ENCODE results near the gene ADPRM.
"Not testable (repeated sequence)": the region's sequence is repeated elsewhere in the genome, so short reads cannot be mapped to it uniquely, and the experiment has no call there.

Gene ADPRM, protein sequence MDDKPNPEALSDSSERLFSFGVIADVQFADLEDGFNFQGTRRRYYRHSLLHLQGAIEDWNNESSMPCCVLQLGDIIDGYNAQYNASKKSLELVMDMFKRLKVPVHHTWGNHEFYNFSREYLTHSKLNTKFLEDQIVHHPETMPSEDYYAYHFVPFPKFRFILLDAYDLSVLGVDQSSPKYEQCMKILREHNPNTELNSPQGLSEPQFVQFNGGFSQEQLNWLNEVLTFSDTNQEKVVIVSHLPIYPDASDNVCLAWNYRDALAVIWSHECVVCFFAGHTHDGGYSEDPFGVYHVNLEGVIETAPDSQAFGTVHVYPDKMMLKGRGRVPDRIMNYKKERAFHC

DNA sequence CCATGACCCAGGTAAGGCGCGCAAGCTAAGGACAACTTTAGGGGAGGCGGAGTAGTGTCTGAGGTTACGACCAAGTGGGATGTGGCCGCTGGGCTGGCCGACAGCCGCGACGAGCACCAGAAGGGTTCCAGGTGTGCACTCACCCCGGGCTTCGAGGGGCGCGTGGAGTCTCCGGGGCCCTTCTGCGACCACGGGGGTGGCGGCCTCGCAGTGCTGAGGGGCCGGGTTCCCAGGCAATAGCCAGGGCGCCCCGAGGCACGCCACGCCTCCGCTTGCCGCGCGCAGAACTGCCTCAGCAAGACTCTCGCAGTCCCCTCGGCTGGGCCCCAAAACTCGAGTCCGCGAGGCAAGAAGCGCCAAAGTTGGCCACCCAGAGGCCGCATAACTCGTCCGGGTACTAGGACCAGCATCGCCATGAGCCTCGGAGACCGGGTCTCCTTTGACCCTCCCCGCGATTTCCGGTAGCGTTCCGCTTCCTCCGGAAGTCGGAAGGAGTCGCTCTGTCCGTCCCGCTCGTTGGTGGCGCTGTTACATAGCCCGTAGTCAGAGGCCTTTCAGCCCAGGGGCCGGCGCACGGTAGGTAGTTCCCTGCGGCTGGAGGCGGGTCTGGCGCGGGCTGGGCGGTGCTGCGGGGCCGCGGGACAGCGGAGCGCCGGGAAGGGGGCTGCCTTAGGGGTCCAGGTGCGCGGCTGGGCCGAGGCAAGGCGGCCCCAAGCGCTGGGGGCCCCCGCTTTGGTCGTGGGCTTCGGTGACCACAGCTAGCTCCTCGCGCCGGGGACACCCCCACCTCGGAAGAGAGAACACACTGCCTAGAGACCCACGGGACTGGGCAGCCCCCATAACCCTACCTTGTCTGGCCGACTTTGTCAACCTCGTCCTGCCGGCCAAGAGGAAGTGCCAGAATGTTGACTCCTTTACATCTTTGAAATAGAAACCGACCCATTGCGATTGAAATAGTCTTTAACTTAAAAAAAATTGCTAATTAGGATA is at the start of gene ADPRM, which contains the start of gene SCO1:
ADPRM (plus strand) TSS at position 503 of the 990 bp plus-strand sequence. CDS start 7,333 bp downstream, outside the sequence.
SCO1 (minus strand) TSS at position 442 of the 990 bp plus-strand sequence; CDS start at position 416, 26 bp downstream.
- DNase-seq, result peak; percentile 93

DNA sequence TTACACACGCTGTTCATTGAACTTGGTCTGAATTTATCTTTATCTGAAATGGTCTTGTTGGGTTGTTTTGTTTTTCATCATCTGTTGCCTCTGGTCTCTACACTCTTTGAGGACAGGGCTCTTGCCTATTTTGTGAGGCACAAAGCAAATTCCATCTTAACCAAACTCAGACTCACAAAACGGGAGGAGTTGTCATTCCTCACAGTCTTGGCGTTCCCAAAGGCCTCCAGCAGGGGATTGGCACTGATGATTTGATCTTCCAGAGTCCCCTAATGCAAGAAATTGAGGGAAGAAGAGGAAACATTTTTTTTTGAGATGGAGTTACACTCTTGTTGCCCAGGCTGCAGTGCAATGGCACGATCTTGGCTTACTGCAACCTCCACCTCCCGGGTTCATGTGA is 49.0 kb upstream of the ADPRM start:
- DNase-seq, result no peak

DNA sequence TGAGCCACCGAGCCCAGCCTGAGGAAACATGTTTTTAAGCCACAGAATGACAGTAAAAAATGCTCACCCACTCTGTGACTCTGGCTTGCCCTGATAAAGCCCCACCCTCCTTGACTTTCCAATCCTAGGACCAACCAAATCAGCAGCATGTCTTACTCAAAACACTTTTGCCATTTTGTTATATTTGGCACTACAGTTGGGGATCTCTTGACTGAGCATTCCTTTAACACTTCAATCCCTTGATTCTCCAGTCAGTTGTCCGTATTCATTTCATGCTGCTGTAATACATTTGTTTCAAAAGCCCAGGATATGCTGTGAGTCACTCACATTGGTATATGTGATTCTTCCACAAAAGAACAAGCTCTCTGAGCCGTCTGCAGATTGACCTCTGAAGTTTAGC is 48.4 kb upstream of the ADPRM start:
- DNase-seq, result no peak

DNA sequence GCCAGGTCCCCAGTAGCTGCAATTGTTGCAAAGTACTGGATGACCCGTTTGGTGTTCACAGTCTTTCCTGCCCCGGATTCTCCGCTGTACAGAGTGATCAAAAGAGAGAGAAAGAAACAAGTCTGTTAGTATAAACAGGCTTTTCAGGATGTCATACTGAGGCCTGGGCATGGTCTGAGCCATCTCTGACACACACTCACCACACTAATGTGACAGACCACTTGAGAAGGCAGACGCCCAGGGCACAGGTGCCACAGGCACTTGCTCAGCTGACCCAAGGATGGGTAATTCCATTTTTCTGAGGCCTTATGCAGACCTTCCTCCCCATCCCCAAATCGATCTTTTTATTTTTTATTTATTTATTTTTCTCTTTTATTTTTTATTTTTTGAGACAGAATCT is 47.8 kb upstream of the ADPRM start:
- no peak for DNase-seq

DNA sequence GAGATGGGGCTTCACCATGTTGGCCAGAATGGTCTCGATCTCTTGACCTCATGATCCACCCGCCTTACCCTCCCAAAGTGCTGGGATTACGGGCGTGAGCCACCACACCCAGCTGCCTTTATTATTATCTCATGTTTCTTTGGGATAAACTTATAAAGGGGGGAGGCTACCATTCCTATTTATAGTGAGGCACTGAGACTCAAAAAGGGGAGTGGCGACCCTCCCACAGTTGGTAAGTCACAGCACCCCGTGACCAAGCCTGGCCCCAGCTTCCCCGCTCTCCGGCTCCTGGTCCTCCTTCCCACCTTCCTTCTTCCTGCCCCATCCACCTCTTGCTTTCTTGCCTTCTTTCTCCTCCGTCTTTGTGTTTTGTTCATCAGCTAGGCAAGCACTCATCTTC is 45.5 kb upstream of the ADPRM start:
- DNase-seq, result no peak

DNA sequence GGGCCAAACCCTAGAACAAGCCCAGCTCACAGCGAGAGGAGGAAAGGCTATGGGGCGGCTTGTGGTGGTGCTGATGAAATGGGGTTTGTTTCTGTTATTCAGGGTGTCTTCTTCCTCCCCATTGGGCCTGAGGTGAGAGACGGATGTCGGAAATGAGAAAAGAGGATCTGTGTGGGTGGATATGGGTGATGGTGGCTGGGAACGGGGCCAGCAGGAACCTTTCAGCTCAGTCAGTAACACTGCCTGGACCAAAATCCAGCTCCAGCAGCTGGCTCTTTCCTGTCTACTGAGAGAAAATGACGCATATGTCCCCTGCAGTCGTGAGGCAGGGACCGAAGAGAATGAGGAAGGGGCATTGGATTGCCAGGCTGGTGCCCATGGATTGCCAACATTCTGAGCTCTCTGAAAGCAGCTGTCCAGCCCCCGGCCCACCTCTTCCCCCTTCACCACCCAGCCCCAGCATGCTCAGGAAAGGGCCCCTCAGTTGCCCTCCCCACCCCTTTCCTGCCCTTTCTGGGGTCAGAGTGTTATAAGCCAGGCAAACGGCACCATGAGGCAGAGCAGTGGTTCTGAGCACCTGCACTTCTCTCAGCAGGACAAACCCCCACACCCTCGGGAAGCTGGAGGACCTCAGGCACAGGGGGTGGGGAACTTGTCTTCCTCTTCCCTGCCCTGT is 44.3 kb upstream of the ADPRM start:
- peak; percentile 34 for DNase-seq

DNA sequence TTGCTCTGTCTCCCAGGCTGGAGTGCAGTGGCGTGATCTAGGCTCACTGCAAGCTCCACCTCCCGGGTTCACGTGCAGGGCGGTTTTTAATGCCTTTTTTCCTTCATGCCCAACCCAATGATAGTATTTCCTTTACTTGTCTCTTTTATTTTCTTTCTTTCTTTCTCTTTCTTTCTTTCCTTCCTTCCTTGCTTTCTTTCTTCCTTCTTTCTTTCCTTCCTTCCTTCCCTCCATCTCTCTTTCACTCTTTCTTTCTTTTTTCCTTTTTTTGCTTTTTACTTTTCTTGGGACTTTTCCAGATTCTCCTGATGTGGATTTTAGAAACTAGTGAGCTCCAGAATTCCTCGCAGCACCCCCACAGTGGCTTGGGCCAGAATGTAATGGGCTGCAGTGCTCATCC is 43.4 kb upstream of the ADPRM start:
- DNase-seq, result no peak

DNA sequence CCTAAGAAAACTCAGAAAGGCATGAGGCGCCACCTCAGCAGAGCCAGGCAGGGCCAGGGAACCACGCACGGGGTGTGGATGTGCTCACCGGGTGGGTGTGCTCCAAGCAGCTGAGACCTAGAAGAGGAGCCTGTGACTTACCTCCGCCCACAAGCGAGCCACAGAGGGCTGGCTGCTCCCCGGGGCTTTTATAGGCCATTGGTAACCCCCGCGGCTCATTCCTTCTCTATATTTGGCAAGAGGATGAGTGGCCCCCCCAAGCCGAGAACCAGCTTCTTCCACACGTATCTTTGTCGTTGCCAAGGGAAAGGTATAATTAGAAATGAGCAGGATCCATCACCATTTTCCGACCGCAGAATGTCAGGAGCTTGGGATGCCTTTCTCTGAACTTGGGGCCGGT is 40.2 kb upstream of the ADPRM start, which contains the start of gene MYH3:
MYH3 (minus strand) TSS at position 162 of the 400 bp plus-strand sequence. CDS start 2,245 bp downstream, outside the sequence.
- DNase-seq, result no peak

DNA sequence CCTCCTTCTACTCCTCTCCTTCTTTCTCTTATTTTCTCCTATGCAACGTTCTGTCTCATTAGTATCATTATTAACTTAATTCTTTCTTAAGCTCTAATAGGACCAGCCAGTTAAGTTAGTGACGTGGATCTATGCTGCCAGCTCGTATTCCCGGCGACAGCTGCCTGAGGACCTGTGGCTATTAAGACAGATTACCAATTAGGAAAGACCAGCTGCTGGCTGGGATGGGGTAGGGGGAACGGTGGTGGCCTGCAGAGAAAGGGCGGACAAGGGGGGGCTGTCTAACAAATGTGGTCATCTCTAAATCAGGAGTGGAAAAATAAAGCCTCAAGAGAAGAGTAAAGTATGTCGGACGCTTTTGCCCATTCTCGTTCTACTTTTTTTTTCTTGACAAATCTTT is 39.5 kb upstream of the ADPRM start:
- no peak for DNase-seq

DNA sequence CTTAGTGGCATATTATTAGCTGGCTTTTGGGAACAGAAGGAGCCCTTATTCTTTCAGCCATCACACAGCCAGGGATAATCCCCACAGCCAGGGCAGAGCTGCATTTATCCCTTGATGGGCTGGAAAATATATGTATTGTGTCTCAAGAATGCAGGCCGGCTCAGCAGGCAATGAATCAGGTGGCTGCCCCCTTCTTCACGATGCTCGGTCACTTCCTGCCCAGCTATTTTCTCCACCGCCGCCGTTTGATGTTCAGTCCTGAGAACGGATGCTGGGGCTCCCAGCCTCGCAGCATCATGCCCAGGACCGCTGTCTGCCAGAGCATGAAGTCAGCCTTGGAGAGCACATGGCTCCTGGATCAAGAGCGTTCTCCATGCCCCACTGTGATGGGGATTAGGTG is 36.0 kb upstream of the ADPRM start:
- DNase-seq, result no peak

DNA sequence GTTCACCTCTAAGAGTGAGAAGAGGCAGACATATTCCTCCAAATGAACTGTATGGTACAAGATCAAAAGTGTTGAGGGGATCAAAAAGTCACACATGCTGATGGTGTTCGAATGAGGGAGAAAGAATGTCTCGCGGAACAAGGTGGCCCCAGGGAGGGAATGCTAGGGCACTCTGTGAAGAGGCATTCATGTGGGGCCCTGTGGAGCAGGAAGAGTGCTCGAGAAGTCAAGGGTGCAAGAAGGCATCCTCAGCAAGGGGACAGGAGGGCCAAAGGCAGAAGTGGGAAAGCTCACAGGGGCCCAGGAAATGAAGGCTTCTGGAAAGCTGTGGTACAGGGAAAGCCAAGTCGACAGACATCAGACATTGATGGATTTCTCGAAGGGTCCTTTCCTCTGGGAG is 34.2 kb upstream of the ADPRM start:
- no peak for DNase-seq

DNA sequence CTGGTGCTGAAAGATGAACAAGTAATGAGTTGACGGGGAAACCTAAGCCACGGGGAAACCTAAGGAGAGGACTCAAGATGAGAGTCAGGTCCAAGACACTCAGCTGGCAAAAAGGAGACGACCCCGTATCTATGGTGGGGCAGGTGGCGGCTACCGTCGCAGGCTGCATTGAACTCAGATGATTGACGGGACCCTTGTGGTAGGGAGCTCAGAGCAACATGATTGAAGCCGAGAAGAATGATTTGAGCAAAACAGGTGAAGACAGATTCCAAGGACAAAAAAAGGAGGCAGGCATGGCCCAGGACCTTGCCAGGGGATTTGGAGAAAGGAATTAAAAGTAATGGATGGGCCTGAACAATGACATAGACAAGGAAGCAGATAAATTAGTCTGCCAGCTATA is 32.8 kb upstream of the ADPRM start:
- no peak for DNase-seq

DNA sequence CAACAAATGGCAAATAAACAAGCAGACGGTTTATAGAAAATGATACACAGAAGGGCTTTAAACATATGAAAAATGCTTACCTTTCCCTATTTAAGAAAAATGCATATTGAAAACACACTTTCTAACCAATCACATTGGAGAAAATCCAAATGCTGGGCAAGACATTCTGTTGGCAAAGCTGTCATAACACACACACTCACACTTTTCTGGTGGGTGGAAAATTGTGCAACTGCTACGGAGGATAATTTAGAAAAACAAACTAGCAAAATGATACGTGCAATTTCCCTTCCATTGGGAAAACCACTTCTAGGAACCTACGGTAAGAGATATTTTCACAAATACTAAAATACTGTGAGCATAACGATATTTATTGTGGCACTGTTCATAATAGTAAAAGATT is 30.5 kb upstream of the ADPRM start:
- DNase-seq, result no peak

DNA sequence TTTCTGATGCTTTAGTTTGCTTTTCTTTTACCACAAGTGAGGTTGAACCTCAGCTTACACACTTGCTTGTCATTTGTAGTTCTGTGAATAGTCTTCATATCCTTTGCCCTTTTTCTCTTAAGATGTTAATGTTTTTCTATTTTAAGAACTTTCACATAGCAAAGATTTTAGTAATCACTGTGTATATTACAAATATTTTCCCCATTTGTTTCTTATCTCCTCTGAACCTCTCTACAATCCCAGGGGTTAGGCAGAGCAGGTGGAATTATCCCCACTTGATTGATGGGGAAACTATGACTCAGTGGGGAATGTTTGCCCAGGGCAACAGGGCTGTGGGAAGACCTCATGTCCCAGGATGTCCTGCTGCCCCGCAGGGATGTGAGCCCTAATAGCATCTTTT is 28.6 kb upstream of the ADPRM start:
- DNase-seq, result no peak

DNA sequence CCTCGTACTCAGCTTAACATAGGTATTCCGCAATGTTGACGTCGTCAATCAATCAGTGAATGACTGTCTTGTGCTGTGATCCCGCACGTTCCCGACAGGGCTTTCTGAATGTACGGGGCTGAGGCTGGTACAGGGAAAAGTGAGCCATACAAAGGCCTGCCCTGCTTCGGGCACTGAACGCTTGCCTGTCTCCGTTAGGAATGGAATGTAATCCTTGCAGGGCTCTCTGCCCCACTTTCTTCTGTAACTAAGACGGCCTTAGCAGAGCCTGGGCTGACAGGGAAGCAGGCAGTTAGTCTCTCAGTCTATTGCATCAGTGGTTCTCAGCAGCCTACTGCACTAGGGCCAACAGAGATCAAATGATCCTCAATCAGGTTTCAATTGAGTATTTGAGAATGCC is 24.1 kb upstream of the ADPRM start:
- no peak for DNase-seq

DNA sequence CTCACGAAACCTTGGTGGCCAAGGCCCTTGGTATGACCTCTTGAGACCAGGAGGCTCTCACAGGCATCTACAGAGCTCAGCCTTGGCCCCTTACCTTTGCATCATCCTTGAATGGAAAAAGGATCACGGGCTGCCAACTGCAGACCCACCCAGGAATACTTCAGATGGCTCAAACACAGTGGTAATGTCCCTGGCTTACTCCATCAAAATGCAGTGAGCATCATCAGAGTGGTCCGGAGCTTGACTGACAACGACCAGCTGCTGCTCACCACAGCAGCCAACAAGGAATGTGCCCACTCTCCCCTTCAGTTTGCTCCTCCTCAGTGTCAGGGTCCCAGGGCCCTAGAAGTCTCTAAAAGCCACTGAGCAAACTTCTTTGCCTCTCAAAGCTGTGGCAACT is 22.7 kb upstream of the ADPRM start:
- DNase-seq, result no peak

DNA sequence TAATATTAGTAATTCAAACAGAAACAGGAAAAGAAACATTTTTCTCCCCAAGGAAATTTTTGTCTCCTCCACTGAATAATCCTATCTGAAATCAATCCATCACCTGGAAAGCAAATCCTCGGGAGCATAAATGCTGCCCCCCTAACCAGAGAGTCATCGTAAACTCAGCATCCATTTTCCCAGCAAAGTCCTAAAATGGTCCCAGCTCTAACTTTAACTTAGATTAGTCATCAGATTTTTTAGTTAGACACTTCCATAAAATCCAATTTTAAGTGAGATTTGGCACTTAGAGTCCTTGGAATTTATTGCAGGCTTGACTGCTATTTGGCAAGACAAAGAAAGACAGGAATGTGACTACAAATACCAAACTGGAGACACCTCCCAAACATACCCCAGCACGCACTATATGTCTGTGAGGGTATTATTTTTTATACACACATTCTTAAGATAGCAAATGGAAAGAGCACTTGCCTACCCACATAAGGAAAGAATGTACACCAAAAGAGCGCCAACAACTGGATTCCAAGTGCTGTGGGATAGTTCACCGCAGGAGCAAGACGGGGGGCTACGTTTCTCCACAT is 15.4 kb upstream of the ADPRM start:
- DNase-seq, result no peak

DNA sequence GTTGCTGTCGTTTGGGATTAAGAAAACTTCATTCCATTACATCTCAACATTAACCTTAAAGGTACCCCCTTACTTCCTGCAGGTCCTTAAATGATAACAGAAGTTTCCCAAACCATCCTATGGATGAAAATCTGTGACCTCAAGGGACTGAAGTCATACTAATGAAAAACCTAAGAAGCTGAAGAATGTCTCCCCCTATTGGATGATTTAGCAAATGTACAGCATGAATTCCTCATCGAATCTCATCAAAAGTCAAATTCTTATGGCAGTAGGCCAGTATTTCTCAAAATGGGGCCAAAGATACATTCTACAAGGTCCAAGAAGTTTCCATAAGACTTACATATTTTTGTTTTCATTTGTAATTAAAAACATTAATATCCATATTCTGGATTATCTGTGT is 13.5 kb upstream of the ADPRM start:
- DNase-seq, result no peak

DNA sequence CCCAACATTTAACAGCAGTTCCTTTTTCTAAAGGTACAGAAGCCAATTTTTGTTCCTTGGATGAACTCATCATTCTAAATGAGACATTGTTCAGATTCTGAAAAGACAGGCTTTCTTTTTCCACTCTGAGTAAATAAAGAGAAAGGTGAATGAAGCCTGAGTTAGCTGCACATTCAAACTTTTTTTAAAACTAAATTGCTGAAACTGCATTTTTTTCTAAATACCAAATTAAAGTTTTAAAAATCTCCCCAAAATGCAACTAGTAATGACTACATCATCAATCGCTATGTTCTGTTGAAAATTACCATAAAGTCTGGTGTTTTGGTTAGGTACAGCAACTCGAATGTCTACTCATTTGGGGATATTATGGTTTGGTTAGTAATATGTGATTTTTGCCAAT is 9.9 kb upstream of the ADPRM start:
- no peak for DNase-seq

DNA sequence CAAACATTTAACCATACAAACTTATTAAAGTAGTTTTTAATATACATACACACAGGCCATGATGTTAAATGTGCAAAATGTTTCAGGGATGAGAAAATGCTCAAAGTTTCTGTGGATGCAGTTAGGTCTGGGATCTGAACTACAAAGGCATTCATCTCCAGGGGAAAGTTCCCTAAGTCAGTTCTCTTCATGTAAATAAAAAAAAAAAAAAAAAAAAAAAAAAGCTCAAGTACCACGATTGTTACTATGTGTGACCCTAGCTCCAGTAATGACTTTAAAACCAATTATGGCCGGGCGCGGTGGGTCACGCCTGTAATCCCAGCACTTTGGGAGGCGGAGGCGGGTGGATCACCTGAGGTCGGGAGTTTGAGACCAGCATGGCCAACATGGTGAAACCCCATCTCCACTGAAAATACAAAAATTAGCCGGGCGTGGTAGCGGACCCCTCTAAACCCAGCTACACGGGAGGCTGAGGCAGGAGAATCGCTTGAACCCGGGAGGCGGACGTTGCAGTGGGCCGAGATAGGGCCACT is 1.5 kb upstream of the ADPRM start:
- DNase-seq, result not testable (repeated sequence)

DNA sequence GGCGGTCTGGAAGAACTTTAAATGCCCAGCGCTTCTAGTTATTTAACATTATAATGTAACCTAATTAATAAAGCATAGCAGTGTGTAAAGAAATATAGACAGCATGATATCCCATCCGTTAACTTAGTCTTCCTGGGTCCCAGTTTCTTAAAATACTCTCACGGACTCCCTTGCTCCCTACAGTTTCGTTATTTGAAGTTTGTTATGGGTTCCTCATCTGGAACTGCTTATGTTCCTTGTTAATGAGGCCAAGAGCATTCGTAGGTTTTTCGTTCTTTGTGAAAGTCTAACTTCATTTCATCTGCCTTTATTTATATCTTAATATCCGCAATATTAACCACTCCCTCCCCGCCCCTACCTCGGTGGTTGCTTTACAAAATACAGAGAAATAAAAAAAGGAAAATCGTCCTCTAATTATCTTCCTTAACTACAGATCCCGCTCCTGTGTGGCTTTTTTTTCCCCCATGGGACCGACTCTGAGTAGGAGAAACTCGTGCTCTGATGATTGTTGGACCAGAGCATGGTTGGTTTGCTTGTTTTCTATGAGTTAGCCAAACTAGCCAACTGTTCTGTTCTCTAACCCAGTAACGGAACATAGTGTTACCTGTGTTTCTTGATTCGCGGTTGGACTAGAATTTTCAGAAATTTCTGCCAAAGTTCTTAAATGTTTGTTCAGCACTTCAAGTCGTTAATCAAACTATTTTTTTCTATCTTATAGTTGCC is 863 bp downstream of the ADPRM start:
- no peak for DNase-seq

DNA sequence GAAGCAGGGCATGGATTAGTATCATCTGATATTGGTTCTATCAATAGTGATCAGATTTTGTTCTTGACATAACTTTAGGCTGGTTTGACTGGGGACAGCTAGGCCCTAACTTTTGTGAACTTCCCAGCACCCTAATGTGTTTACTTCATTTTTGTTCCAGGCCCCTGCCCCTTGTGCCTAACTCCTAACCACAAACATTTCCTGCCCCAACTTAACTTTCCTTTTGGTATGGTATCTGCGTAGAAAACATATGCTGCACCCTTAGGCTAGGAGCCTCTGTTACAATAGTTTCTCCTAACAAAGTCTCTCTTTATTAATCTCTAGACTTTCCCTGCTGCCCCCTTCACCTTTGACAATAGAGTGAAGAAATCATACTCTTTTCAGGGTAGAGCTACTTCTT is 2.5 kb downstream of the ADPRM start:
- no peak for DNase-seq

All from stimulated activated CD8-positive, alpha-beta memory T cell treated with anti-CD3 and anti-CD28 coated beads, Interleukin-4, amount 100 ng/mL, for 48 hours (primary cell).